Measurements from ENCODE around the gene SIM2.

The SIM2 gene

DNA sequence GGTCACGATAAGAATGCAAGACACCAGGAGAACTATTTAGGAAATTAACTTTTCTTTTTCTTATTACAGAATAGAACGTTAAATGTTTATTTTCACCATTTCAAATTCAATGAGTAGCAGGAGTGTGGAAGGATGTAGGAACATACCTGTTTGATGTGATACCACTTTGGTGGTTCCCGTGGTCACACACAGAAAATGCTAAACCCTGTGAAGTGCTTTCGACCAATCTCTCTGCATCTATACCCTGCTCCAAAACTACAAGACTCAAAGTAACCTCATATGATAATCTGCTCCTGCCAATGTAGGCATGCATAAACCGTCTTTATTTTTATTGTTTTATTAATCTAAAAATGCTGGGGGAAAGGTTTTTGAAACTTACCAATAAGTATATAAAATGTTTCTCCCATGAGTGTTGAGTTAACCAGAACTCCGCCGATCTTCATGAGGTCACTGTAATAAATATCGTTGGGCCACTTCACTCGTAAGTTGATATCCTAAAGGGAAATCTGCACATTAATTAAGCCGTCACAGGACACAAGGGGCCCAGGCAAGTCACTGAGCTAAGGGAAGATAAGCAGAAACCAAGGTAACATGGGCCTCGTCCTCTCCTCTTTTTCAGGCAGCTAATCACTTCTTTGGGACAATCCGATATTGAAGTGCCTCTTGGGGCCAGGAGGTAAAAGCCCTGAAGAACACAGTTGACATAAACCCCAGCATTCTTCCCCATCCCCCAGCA lies 60.6 kb downstream of the SIM2 start:
- no peak overlapping the region for H3K4me3 ChIP-seq (ENCODE audit: control insufficient read depth, low read depth, low read length)
- no peak for DNase-seq (ENCODE audit: low read depth)
- TF ChIP-seq, protein P1, sequence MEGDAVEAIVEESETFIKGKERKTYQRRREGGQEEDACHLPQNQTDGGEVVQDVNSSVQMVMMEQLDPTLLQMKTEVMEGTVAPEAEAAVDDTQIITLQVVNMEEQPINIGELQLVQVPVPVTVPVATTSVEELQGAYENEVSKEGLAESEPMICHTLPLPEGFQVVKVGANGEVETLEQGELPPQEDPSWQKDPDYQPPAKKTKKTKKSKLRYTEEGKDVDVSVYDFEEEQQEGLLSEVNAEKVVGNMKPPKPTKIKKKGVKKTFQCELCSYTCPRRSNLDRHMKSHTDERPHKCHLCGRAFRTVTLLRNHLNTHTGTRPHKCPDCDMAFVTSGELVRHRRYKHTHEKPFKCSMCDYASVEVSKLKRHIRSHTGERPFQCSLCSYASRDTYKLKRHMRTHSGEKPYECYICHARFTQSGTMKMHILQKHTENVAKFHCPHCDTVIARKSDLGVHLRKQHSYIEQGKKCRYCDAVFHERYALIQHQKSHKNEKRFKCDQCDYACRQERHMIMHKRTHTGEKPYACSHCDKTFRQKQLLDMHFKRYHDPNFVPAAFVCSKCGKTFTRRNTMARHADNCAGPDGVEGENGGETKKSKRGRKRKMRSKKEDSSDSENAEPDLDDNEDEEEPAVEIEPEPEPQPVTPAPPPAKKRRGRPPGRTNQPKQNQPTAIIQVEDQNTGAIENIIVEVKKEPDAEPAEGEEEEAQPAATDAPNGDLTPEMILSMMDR (IDR thresholded peaks at IDR 0.05; ENCODE audit: control insufficient read depth, insufficient read depth, low read depth, low read length, missing control alignments), result no peak

DNA sequence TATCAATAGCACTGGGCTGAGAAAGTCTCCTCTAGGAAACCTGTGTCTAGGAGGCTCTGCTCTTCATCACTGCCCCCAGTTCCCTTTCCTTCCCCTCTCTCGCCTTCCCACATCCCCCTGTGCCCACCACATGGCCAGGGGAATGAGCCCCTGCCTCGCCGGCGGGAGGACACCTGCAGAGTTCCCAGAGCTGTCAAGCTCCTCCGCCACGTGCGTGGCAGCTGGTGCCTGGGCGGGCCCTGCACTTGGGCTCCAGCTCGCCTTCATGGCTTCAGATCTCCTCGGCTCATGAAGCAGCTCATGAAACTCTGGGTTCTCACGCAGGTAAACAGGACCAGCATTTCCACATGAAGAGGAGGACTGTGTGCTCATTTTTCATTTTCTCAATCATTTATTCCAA lies 62.8 kb downstream of the SIM2 start:
- H3K4me3 ChIP-seq (ENCODE audit: control insufficient read depth, low read depth, low read length), result no peak overlapping the region
- TF ChIP-seq, protein P1 (IDR thresholded peaks at IDR 0.05; ENCODE audit: control insufficient read depth, insufficient read depth, low read depth, low read length, missing control alignments), result no peak
- no peak for DNase-seq (ENCODE audit: low read depth)

DNA sequence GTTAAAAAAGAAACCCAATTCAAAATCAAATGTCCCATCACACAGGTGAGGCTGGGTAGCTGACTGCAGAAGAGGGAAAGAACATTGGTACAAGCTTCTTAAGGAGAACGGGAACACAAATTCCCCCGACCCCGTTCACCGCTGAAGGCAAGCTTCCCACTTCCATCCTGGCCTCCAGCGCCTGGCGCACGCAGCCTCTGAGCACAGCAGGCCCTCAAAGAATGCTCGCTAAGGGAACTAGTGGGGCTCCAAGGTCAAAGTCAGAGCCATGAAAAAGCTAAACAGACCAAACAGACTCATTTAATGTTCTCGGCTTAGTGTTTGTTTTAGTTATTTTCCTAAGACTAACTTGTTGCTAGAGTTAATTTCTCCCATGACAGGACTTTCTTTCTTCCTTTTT lies 63.7 kb downstream of the SIM2 start:
- no peak for DNase-seq (ENCODE audit: low read depth)
- H3K4me3 ChIP-seq (ENCODE audit: control insufficient read depth, low read depth, low read length), result no peak overlapping the region
- TF ChIP-seq, protein P1 (IDR thresholded peaks at IDR 0.05; ENCODE audit: control insufficient read depth, insufficient read depth, low read depth, low read length, missing control alignments), result no peak

DNA sequence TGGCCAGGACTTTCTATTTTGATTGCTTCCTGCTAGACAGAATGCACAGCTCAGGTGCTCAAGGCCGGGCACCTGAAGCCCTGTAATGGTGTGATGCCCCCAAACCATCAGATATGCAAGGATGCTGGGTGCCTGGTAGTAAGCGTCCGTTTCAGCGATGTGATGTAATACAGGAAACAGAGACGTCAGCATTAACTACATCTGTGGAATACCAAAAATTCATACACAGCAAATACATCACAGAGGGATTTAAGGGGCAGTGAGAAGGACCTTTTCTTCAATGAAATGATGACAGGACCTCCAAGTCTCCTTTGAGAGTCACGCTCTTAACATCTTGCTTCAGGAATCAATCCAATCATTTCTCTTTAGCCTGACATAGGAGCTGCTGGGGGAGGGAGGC lies 64.4 kb downstream of the SIM2 start:
- DNase-seq (ENCODE audit: low read depth), result no peak
- TF ChIP-seq, protein P1 (IDR thresholded peaks at IDR 0.05; ENCODE audit: control insufficient read depth, insufficient read depth, low read depth, low read length, missing control alignments), result no peak
- H3K4me3 ChIP-seq (ENCODE audit: control insufficient read depth, low read depth, low read length), result no peak overlapping the region

DNA sequence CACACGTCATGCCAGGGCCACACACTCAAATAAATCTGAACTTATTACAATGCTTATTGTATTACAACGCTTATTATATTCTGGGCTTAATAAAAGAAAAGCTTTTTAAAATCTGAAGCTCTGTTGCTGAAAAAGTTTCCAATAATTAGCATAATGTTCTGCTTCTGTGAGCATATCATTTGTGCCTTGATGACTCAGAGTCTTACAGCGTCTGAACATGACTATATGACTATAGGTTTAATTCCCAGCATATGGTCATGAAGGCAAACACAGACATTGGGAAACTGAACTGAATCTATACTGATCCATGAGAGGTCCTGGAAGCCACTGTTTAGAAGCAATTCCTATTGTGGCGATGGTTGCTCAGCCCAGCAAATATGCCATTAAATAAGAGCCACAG lies 66.3 kb downstream of the SIM2 start:
- H3K4me3 ChIP-seq (ENCODE audit: control insufficient read depth, low read depth, low read length), result no peak overlapping the region
- no peak for DNase-seq (ENCODE audit: low read depth)
- TF ChIP-seq, protein P1 (IDR thresholded peaks at IDR 0.05; ENCODE audit: control insufficient read depth, insufficient read depth, low read depth, low read length, missing control alignments), result no peak

DNA sequence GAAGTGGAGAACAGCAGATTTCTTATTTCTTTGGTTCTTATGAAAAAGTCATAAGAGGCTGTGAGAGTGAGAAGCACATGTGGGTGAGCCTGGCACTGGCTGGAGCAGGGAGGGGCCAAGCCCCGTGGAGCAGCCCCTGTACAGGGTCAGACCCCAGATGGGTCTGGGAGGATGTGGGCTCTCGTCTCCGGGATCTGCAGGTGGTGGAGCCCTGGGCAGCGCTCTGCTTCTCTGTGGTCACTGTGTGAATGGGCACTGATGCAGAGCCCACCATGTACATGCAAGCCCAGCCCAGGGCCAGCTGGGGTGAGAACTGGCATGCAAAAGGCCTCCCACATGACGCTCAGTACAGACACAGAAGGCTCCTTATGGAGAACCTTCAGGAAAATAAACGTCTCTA lies 67.6 kb downstream of the SIM2 start:
- TF ChIP-seq, protein P1 (IDR thresholded peaks at IDR 0.05; ENCODE audit: control insufficient read depth, insufficient read depth, low read depth, low read length, missing control alignments), result no peak

More for the DNA sequence above, 67.6 kb downstream of the SIM2 start:
- no peak for DNase-seq (ENCODE audit: low read depth)
- no peak overlapping the region for H3K4me3 ChIP-seq (ENCODE audit: control insufficient read depth, low read depth, low read length)
